Prostate gland (tissue), 1 donor: ENCODE data around the gene DCAF8L1.

Experiments
- POLR2A ChIP-seq: fragments of 450-650 bp; IDR thresholded peaks from one replicate; pipeline ENCODE4 v1.6.1; 2016; ENCODE audit warnings: antibody characterized with exemption, mild to moderate bottlenecking
- POLR2AphosphoS5 ChIP-seq: sonication (generic); formaldehyde crosslinking; IDR thresholded peaks from one replicate; pipeline ENCODE4 v1.6.1; 2017; ENCODE audit warnings: antibody characterized with exemption

GRCh38 chrX:27953171-27953570 is 28.1 kb downstream of the DCAF8L1 start:
- no peak for TF ChIP-seq POLR2A
- TF ChIP-seq POLR2AphosphoS5 = no peak
